Measurements from ENCODE around the gene ANO5. TPM values are rescaled to one million over a fixed set of nuclear protein-coding genes. Genes with fewer than 3 reads are reported as not detected.

The ANO5 gene
- total and polyA plus RNA-seq, 2 of the 8 experiments (the other 6 are each of a cell fraction or from before 2014, with no cell fraction given) = 2.6 to 5.0 TPM

DNA sequence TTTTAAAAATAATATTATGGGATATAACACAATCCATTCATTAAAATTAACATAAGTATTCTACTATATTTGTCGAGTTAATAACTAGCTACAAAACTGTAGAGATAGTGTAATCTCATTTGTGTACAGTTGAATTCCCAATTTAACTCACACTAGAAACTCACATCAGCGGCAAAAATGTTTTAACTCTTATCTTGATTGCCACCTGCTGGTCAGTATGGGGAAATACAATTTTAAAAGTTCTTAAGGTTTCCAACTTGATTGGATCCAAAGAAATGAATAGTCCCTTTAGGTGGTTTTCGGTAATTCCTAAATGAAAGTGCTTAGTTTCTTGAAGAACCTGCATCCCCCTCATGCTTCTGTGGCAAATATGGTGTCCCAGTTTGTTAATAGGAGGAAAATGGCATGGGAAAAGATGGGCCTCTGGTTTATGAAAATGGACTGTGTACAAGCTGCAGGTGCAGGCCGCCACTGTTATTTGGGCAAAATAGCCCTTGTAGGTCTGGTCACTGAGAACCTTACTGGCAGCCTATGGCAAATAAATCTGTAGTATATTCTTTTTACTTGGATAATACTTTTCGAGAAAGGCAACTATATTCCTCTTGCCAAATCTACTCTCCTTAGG lies 111.6 kb downstream of the ANO5 start:
- Histone ChIP-seq H2AFZ (ENCODE audit: low read length) (no peak overlapping the region), H2AK5ac (ENCODE audit: low read depth, low read length) (no peak overlapping the region), H3K4me3 (ENCODE audit: extremely low read depth in 1 of 4, insufficient read depth in 2 of 4, low read depth in 3 of 4, low read length in 4 of 4) (no peak overlapping the region), H3K9me3 (ENCODE audit: insufficient read depth in 2 of 2, low read depth in 1 of 2, low read length in 1 of 2) (no peaks in the 10 kb centered on the region), H3K18ac (ENCODE audit: extremely low read depth, low read length) (no peak overlapping the region), H3K27ac (ENCODE audit: low read depth, low read length) (no peak overlapping the region), H3K36me3 (ENCODE audit: control insufficient read depth in 2 of 4, insufficient read depth in 4 of 4, low read length in 3 of 4) (no peaks in the 10 kb centered on the region), H2BK15ac (ENCODE audit: low read length) (no peak overlapping the region), H4K5ac (ENCODE audit: insufficient read length, low read depth, low read length) (no peak overlapping the region), H3K79me1 (ENCODE audit: low read depth, low read length) (no peaks in the 10 kb centered on the region), H3K23me2 (ENCODE audit: low read depth, low read length) (peaks cover 3% of the 10 kb centered on the region; the same call in 1 of the 2 replicates), H4K8ac (ENCODE audit: extremely low read depth, insufficient read depth, low read length) (no peak overlapping the region), H3K79me2 (ENCODE audit: control insufficient read depth in 1 of 2, insufficient read depth in 2 of 2, low read length in 2 of 2) (no peaks in the 10 kb centered on the region), H3K14ac (ENCODE audit: insufficient read length) (no peak overlapping the region), H3K4me2 (ENCODE audit: insufficient read depth in 1 of 2, low read depth in 2 of 2, low read length in 2 of 2) (no peak overlapping the region), H3K27me3 (replicated peaks in 1 of 4; ENCODE audit: control insufficient read depth in 3 of 4, extremely low read depth in 1 of 4, insufficient read depth in 3 of 4, low read length in 3 of 4) (no peaks in the 10 kb centered on the region), H2BK20ac (ENCODE audit: low read length) (no peak overlapping the region), H2BK120ac (replicated peaks; ENCODE audit: low read depth, low read length) (no peak overlapping the region), H3K56ac (replicated peaks; ENCODE audit: insufficient read length, low read depth, low read length) (no peak overlapping the region), H3K9ac (replicated peaks in 1 of 4; ENCODE audit: extremely low read depth in 1 of 4, low read depth in 3 of 4, low read length in 3 of 4) (no peak overlapping the region), H3K23ac (ENCODE audit: insufficient read length) (no peak overlapping the region), H3K4ac (replicated peaks; ENCODE audit: insufficient read length, low read depth, low read length) (no peak overlapping the region), H2BK12ac (ENCODE audit: low read depth, low read length) (no peak overlapping the region), H4K20me1 (replicated peaks in 1 of 2; ENCODE audit: control insufficient read depth in 1 of 2, insufficient read depth in 2 of 2, low read length in 2 of 2) (no peaks in the 10 kb centered on the region), H2BK5ac (ENCODE audit: low read depth, low read length) (no peak overlapping the region), H4K91ac (replicated peaks; ENCODE audit: insufficient read length, low read length) (no peak overlapping the region), H3K4me1 (replicated peaks in 1 of 4; ENCODE audit: control insufficient read depth in 3 of 4, insufficient read depth in 4 of 4, low read length in 3 of 4) (no peaks in the 10 kb centered on the region)
- WGBS, 2 experiments (ENCODE audit: extremely low coverage in 1 of 2, insufficient coverage in 1 of 2, insufficient read length in 1 of 2, insufficient replicate concordance in 2 of 2, low coverage in 1 of 2, low lambda C conversion rate in 2 of 2, missing lambda C conversion rate in 1 of 2) = 52% methylated on average over 5 of the region's 5 CpGs; no CpG with 5 or more reads in 1 of the 2 experiments
- ChIA-PET POLR2A (ENCODE audit: partially characterized antibody) (no interaction called here), CTCF (ENCODE audit: partially characterized antibody) (interaction anchor here (0.6 to 3.4 kb wide), 32 partner anchors 9 to 1655 kb away, joined by 3 to 23 read pairs (median 4); partner anchors contain the start of gene ANO5)
- FAIRE-seq = peak; percentile 42
- TF ChIP-seq RAD21 (IDR thresholded peaks at IDR 0.05 in 1 of 2, conservative IDR thresholded peaks at IDR 0.05 in 1 of 2; ENCODE audit: low read depth in 2 of 2, low read length in 2 of 2) (peak; percentile 60 to 61), JUND (IDR thresholded peaks at IDR 0.05; ENCODE audit: low read length) (no peak), HDAC6 (IDR thresholded peaks at IDR 0.05; ENCODE audit: low read depth, low read length) (no peak)
- TF ChIP-seq, protein P1, sequence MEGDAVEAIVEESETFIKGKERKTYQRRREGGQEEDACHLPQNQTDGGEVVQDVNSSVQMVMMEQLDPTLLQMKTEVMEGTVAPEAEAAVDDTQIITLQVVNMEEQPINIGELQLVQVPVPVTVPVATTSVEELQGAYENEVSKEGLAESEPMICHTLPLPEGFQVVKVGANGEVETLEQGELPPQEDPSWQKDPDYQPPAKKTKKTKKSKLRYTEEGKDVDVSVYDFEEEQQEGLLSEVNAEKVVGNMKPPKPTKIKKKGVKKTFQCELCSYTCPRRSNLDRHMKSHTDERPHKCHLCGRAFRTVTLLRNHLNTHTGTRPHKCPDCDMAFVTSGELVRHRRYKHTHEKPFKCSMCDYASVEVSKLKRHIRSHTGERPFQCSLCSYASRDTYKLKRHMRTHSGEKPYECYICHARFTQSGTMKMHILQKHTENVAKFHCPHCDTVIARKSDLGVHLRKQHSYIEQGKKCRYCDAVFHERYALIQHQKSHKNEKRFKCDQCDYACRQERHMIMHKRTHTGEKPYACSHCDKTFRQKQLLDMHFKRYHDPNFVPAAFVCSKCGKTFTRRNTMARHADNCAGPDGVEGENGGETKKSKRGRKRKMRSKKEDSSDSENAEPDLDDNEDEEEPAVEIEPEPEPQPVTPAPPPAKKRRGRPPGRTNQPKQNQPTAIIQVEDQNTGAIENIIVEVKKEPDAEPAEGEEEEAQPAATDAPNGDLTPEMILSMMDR (IDR thresholded peaks at IDR 0.05; ENCODE audit: control extremely low read depth in 1 of 3, insufficient read depth in 1 of 3, low read depth in 1 of 3, low read length in 3 of 3) = peak in 2 of 3 experiments; percentile 25 to 41; a peak in 2 of 4 replicates
- no peak for DNase-seq (ENCODE audit: low read depth in 1 of 2, low spot score in 2 of 2)

Data from H1 (cell line).